Caki2 (cell line): ENCODE measurements around the gene ALOX15B. TPM values are rescaled to one million over a fixed set of nuclear protein-coding genes. Genes with fewer than 3 reads are reported as not detected.
A peak's percentile ranks its signal among the peaks of the same experiment; 100 is the strongest.
"Not testable (repeated sequence)": the region's sequence is repeated elsewhere in the genome, so short reads cannot be mapped to it uniquely, and the experiment has no call there.

Experiments
- DNase-seq: peaks from one replicate; pipeline ENCODE4 v3.0.0-alpha.2; 2015; ENCODE audit warnings: low read depth
- in situ Hi-C: cut with HindIII; loops from 2 replicates; pipeline ENCODE4 v1.10.0; 2016; ENCODE audit warnings: low sequenced_read_pairs, low pct_unique_long_range_greater_than_20kb, mixed read lengths
- total RNA-seq: library from RNA; depleted of rRNA; stranded (reverse); fragments of >200 nt; shearing (Covaris generic); gene quantifications from 2 replicates; pipeline ENCODE4 v1.2.3, GENCODE V29; 2014; ENCODE audit warnings: low replicate concordance

ALOX15B gene
- total RNA-seq, 1 experiment from 2014 or later: not detected

GRCh38 chr17:8072341-8072728 is 33.5 kb downstream of the ALOX15B start:
- in situ Hi-C loops: no loop called here
- no peak for DNase-seq

GRCh38 chr17:8072729-8073461 is 34.0 kb downstream of the ALOX15B start:
- DNase-seq: no peak
- in situ Hi-C loops: no loop called here

GRCh38 chr17:8073627-8074484 is 35.0 kb downstream of the ALOX15B start:
- in situ Hi-C loops: no loop called here
- DNase-seq: peak; percentile 31

- in situ Hi-C loops: no loop called here
- DNase-seq: no peak
These were observed 35.7 kb downstream of the ALOX15B start for GRCh38 chr17:8074554-8074953.

- DNase-seq: no peak
- in situ Hi-C loops: no loop called here
These were observed 36.2 kb downstream of the ALOX15B start for GRCh38 chr17:8075081-8075480.

GRCh38 chr17:8075574-8076342 is 36.9 kb downstream of the ALOX15B start:
- in situ Hi-C loops: no loop called here
- DNase-seq: no peak

- no peak for DNase-seq
- in situ Hi-C loops: no loop called here
These were observed 37.8 kb downstream of the ALOX15B start for GRCh38 chr17:8076502-8077266.

GRCh38 chr17:8077939-8078338 is 39.1 kb downstream of the ALOX15B start:
- in situ Hi-C loops, DNase-seq: not testable (repeated sequence)

GRCh38 chr17:8079291-8080207 is 40.7 kb downstream of the ALOX15B start:
- in situ Hi-C loops: no loop called here
- DNase-seq: peak; percentile 78

- DNase-seq: no peak
- in situ Hi-C loops: no loop called here
These were observed 41.4 kb downstream of the ALOX15B start for GRCh38 chr17:8080208-8080798.

- DNase-seq: peak; percentile 27
- in situ Hi-C loops: no loop called here
These were observed 42.0 kb downstream of the ALOX15B start for GRCh38 chr17:8080799-8081219.

GRCh38 chr17:8081876-8082275 is 43.0 kb downstream of the ALOX15B start:
- no peak for DNase-seq
- in situ Hi-C loops: no loop called here

- DNase-seq: no peak
- in situ Hi-C loops: no loop called here
These were observed 43.4 kb downstream of the ALOX15B start for GRCh38 chr17:8082292-8082691.

GRCh38 chr17:8084250-8084649 is 45.4 kb downstream of the ALOX15B start:
- DNase-seq: no peak
- in situ Hi-C loops: no loop called here

GRCh38 chr17:8087075-8087951 is 48.5 kb downstream of the ALOX15B start, which contains the start of gene ALOX12B:
Gene ALOX12B (minus strand): TSS chr17:8087716. CDS start chr17:8087442, 274 bp downstream.
- in situ Hi-C loops: no loop called here
- DNase-seq: no peak

GRCh38 chr17:8087952-8088230 is 49.0 kb downstream of the ALOX15B start:
- in situ Hi-C loops: no loop called here
- no peak for DNase-seq
